ENCODE measurements around the gene MIR17HG. TPM values are rescaled to one million over a fixed set of nuclear protein-coding genes. Genes with fewer than 3 reads are reported as not detected.
A peak's percentile ranks its signal among the peaks of the same experiment; 100 is the strongest.

Gene MIR17HG
- total RNA-seq, 2 donors from 2014 or later = 1.7 to 2.6 TPM

GRCh38 chr13:91359631-91360030 is 12.1 kb downstream of the MIR17HG start:
- no peak for ATAC-seq
- no peak for DNase-seq
- intact Hi-C loops (cut with DNase I) = no loop called here

DNA sequence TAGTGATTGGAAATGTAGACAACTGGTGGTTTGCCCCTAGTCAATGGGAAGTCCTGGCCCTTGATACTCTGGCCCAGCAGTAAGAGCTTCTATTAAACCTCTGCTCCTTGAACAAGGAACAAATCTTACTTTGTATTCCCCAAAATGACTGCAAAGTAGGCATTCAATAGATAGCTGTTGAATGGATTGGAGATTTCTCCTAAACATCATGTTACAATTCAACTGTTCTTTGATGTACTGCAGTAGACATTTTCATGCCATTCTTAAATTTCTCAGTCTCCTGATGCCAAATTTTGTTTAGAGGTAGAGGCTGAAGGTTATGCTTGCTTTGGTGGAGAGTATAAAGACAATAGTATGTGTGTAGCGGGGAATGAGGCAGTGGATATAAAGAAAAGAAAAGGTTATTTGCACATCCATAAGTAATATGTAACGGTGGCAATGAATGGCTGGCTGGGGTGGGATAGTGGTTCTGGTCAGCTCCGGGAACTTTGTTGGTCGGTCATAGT is 12.8 kb downstream of the MIR17HG start:
- ATAC-seq = no peak
- DNase-seq = no peak
- intact Hi-C loops (cut with DNase I) = no loop called here

DNA sequence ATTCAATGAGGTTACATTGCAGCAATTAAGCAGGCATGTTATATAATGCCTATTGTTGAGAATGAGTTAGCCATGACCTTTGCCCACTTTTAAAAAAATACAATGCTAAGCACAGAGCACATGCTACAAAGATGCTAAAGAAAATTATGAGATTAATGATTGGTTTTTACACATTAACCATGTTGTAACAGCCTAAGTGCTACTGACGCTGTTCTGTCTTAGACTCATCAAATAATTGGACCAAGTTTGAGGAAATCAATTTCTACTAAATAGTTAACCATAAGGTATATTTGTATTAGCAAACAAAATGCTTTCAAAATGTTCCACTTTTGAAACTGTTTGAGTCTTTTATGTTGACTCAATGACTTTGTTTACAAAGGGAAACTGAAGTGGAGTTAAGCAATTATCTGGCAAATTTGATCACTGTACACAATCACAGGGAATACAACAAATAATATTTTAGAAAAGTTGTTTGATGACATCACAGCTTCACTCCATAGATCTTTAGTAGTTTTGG is 14.3 kb downstream of the MIR17HG start:
- ATAC-seq (no peak), DNase-seq (no peak)
- intact Hi-C loops (cut with DNase I) = no loop called here

GRCh38 chr13:91362908-91363307 is 15.4 kb downstream of the MIR17HG start:
- intact Hi-C loops (cut with DNase I) = no loop called here
- ATAC-seq = no peak
- DNase-seq = no peak

- ATAC-seq (no peak), DNase-seq (no peak)
- intact Hi-C loops (cut with DNase I) = no loop called here
These were observed 20.6 kb downstream of the MIR17HG start for GRCh38 chr13:91368101-91368500.

DNA sequence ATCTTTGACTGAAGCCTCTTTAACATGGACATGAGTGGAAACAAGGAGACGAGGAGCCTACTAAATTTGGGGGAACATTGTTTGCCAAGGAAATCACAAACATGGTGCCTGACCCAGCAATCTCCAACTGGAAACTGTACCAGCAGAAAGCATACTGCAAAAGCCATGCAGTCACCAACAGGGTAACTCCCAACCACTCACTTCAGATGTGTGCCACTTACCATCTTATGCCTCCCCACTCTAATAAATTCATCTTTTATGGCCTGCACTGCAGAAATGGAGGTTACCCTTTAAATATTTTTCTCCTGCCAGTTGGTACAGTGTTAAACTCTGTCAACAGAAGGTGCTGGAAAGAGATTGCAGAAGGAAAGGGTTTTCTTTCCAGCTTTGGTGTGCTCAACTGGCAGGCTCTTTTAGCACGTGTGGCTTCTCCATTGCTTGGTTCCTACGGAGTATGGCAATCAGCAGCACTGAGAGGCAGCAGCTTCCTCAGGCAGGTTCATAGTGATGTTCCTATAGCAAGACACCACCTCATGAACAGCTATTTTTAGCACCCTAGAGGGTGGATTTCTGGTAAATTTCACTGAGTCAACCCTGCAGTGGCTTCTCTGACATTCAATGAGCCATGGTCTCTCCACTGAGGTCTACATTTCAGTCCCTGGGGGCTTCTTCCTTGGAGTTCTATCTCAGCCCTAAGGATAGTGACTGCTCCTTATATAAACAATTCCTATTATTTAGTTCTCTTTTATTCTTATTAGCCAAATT is 21.4 kb downstream of the MIR17HG start:
- no peak for DNase-seq
- no peak for ATAC-seq
- intact Hi-C loops (cut with DNase I) = no loop called here

DNA sequence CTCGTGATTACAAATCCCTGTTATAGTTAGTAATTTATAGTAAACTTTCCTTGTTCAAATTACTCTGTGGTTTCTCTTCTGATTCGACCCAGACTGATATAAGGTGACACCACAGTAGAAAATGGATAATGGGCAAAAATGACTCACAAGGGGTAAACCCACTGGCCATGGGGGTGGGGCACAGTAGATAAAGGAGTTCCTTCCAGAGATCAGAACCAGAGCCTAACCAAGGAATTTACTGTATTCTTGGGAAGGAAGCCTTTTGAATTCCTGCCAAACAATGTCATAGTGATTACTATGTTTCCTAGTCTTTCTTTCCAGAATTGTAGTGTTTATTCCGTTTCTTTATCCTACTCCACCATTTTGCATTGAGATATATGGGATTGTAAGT is 21.9 kb downstream of the MIR17HG start:
- intact Hi-C loops (cut with DNase I) = no loop called here
- no peak for ATAC-seq
- DNase-seq = no peak

DNA sequence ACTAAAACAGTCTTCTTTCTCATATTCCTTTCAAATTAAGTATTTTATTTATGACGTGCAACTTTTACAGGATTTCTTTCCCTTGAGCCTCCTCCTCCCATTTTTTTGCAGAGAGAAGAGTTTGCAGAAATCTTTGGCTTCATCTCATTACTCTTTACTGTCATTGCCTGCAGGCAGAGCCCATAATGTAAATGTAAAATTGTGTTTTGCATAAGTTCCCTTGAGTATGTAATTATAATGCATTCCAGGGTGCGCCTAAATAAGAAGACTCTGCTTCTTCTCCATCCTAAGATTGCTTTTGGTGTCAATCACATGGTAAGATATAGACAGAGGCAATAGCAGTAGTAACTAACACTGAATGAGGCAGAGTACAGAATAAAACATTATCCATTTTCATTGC is 23.0 kb downstream of the MIR17HG start:
- no peak for ATAC-seq
- intact Hi-C loops (cut with DNase I) = loop anchor here (5.0 to 10.0 kb wide), 2 partner anchors 354 to 412 kb away; no protein-coding TSS in a partner anchor
- DNase-seq = no peak

DNA sequence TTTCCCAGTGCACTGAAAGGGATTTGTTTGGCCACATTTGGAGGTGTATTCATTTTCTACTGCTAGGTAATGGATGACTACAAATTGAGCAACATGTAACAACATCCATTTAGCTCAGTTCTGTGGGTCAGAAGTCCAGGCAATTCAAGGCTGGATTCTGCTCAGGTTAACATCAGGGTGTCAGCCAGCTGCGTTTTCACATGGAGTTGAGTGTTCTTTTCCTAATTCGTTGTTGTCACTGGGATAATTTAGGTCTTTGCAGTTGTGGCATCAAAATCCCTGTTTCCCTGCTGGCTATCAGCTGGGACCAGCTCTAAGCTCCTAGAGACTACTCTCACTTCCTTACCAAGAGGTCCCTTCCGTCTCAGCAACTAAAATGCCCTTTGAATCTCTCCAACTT is 25.4 kb downstream of the MIR17HG start:
- DNase-seq = no peak
- intact Hi-C loops (cut with DNase I) = loop anchor here (5.0 to 10.0 kb wide), 2 partner anchors 352 to 409 kb away; no protein-coding TSS in a partner anchor
- no peak for ATAC-seq

DNA sequence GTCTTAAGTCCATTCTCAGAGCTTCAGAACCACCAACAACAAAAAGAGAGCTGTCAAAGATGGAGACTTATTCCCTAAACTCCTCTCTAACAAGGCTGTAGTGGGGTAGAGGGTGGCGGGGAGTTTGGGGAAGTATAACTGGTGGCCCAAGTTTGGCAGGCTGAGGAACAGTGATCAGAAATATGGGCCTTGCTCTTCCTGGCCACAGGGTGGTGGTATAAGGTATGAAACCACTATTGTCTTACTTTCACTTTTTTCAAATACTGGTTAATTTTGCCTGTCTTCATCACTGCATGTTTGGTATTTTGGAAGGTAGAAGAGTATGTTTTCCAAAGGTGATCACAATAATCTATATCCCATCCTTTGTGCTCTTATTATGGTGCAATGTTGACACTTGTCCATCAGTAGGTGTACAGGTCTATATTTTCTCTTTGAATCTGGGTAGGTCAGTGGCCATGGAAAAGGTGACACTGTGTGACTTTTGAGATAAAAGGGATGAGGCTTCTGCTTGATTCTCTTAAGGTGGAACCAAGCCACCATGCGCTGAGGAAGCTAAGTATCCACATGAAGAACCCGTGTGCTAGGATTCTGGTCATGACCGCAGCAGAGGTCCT is 27.7 kb downstream of the MIR17HG start:
- intact Hi-C loops (cut with DNase I) = loop anchor here in 1 of 2 donors (10.0 kb wide), 1 partner anchor 350 kb away; no protein-coding TSS in a partner anchor
- no peak for ATAC-seq

GRCh38 chr13:91381371-91381770 is 33.9 kb downstream of the MIR17HG start:
- intact Hi-C loops (cut with DNase I) = loop anchor here (2.0 to 10.0 kb wide), 2 partner anchors 341 to 393 kb away; no protein-coding TSS in a partner anchor
- ATAC-seq (no peak), DNase-seq (no peak)

More for the DNA sequence above, 27.7 kb downstream of the MIR17HG start:
- no peak for DNase-seq

GRCh38 chr13:91383836-91384235 is 36.3 kb downstream of the MIR17HG start:
- intact Hi-C loops (cut with DNase I) = loop anchor here in 1 of 2 donors (10.0 kb wide), 1 partner anchor 391 kb away; no protein-coding TSS in a partner anchor
- no peak for ATAC-seq
- no peak for DNase-seq

GRCh38 chr13:91384896-91385295 is 37.4 kb downstream of the MIR17HG start:
- no peak for ATAC-seq
- DNase-seq = no peak
- intact Hi-C loops (cut with DNase I) = loop anchor here in 1 of 2 donors (10.0 kb wide), 1 partner anchor 390 kb away; no protein-coding TSS in a partner anchor

DNA sequence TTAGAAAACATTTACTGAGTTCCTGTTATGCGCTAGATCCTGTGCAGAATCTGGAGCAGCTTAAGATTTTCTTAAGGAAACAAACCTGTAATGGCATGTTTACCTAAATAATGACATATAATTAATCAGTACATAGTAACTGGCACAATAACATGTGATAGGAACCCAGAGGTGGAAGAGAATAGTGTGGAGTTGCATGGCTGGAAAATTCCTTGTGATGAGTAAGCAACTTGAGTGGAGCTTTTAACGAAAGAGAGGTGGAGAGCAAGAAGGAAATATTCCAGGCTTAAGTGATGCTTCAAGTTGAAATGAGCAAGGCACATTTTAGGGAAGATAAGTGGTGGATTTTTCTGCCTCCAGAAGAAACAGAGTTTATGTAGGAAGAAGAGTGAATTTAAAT is 41.7 kb downstream of the MIR17HG start:
- intact Hi-C loops (cut with DNase I) = loop anchor here in 1 of 2 donors (10.0 kb wide), 1 partner anchor 386 kb away; no protein-coding TSS in a partner anchor
- ATAC-seq = no peak
- DNase-seq = no peak

- ATAC-seq = no peak
- intact Hi-C loops (cut with DNase I) = no loop called here
- no peak for DNase-seq
These were observed 50.1 kb downstream of the MIR17HG start for GRCh38 chr13:91397595-91397994.

DNA sequence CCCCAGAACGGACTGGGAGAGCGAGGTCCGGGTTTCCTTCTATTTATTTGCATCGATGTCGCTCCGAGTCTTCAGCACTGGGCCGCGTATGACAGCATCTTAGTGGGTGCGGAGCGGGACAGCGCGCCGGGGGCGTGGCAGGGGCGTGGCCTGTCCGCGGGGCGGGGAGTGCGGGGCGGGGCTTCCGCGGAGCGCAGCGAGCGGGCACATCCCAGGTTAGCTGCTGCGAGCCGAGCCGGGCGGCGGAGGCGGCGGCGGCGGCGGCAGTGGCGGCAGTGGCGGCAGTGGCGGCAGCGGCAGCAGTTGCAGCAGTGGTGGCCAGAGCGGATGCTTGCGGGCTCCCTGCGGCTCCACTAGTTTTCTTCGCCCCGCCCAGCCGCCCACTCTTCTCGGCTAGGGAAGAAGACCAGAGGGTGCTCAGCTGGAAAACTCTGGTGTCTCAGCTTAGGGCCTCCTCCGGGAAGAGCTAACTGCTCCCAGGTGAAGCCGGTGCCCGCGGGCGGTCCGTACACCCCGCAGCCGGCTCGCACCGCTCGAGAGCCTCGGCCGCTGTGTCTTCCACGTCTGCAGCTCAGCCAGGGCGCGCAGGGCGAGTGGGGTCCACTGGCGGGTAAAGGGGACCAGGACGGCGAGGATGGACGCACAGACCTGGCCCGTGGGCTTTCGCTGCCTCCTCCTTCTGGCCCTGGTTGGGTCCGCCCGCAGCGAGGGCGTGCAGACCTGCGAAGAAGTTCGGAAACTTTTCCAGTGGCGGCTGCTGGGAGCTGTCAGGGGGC is 51.1 kb downstream of the MIR17HG start, which contains the start of gene GPC5:
TSS of gene GPC5 (plus strand) at position 209 of the 776 bp plus-strand sequence.
- peak; percentile 80 for DNase-seq

DNA sequence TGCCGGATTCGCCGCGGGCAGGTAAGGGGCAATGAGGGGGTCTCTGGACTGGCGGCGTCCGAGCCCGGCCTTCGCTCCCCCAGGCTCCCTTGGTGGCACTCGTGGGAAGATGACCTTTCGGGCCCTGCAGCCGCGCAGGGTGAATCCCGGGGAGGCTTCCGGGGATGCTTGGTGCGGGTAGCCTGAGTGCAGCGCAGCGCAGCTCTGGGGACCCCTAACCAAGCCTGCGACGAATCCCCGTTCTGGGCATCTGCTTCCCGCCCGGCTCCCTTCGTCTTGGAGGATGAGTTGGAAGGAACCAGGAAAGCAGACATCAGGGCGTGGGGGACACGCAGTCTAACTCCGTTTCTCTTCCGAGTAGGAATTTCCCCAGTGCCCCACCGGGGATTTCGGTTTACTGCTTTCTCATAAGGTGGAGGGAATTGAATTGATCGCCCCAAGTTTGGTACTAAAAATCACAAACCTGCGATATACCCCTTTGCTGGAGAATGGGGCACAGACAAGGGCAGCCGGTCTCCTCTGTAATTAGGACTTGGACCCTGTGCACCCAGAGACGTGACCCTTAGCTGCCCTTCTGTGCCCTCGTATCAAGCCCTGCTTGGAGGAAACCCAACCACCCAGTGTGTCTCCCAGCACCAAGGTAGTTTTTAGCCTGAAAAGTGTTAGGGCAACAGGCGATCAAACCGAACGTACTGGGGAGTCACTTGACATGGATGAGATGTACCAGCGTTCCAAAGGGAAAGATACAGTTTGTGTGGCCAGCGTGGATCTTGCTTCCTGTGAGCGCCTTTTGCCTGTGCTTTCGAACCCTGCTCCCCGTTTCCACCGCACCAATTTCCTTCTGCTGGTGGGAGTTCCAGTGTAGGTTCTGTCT is 51.9 kb downstream of the MIR17HG start:
- DNase-seq = peak; percentile 19
- intact Hi-C loops (cut with DNase I) = no loop called here
- ATAC-seq = peak; percentile 9 to 11

More for the DNA sequence above, 51.1 kb downstream of the MIR17HG start, which contains the start of gene GPC5:
- intact Hi-C loops (cut with DNase I) = no loop called here
- ATAC-seq = peak; percentile 99 to 100

- intact Hi-C loops (cut with DNase I) = no loop called here
- ATAC-seq (no peak), DNase-seq (no peak)
These were observed 52.5 kb downstream of the MIR17HG start for GRCh38 chr13:91400063-91400399.
